ENCODE data around the gene CACNA1F. TPM values are rescaled to one million over a fixed set of nuclear protein-coding genes. Genes with fewer than 3 reads are reported as not detected.

Gene CACNA1F
- total and polyA plus RNA-seq, 9 of the 15 experiments (the other 6 are each of a cell fraction or from before 2014, with no cell fraction given), result under 0.01 to 0.41 (median 0.03) TPM; not detected in 3

- WGBS (ENCODE audit: insufficient coverage, low coverage, missing lambda C conversion rate), result 49% methylated on average over 5 of the region's 5 CpGs
- peak overlapping the region; percentile 82 for H3K27ac ChIP-seq (ENCODE audit: extremely low read depth, low read depth, low read length)
- peak; percentile 23 for FAIRE-seq
Observed at GRCh38 chrX:49161632-49162031, 71.5 kb downstream of the CACNA1F start.

More at GRCh38 chrX:49161632-49162031, 71.5 kb downstream of the CACNA1F start:
- ATAC-seq (no peak), DNase-seq (ENCODE audit: extremely low read depth in 1 of 4, low spot score in 3 of 4) (peak in 1 of 4 experiments; percentile 34)
- H3K4me1 ChIP-seq (replicated peaks in 1 of 2; ENCODE audit: control insufficient read depth in 2 of 2, insufficient read depth in 2 of 2, low read length in 2 of 2), result peaks cover 24 to 54% of the 10 kb centered on the region in 2 experiments
- no peak for TF ChIP-seq SIX5 (IDR thresholded peaks at IDR 0.05; ENCODE audit: borderline replicate concordance in 1 of 2, insufficient read depth in 1 of 2, low read depth in 1 of 2, low read length in 2 of 2)
- TF ChIP-seq ZNF592 (IDR thresholded peaks at IDR 0.05), result 0 out of 2 replicates have a peak, but pooled peaks have one; percentile 49
- TF ChIP-seq NFXL1 (CRISPR knock-in tag; IDR thresholded peaks at IDR 0.05), result no peak
- no peak for TF ChIP-seq ID3 (CRISPR knock-in tag; IDR thresholded peaks at IDR 0.05)
- 0 out of 2 replicates have a peak, but pooled peaks have one; percentile 39 for TF ChIP-seq ID3 (tag; IDR thresholded peaks at IDR 0.05)
- TF ChIP-seq DPF2 (IDR thresholded peaks at IDR 0.05), result 0 out of 2 replicates have a peak, but pooled peaks have one; percentile 12
- no peak for TF ChIP-seq NR2C1 (IDR thresholded peaks at IDR 0.05)
- TF ChIP-seq NR2C1 (tag; IDR thresholded peaks at IDR 0.05), result 0 out of 2 replicates have a peak, but pooled peaks have one; percentile 41
- 0 out of 2 replicates have a peak overlapping the region, but pooled peaks have one; percentile 10 for H3K4me3 ChIP-seq
- peak overlapping the region; percentile 60 to 68; a peak in 3 of 4 replicates for H3K9ac ChIP-seq (ENCODE audit: insufficient read depth in 1 of 2, low read depth in 2 of 2, low read length in 2 of 2)
- H4K20me1 ChIP-seq (replicated peaks; ENCODE audit: control insufficient read depth, insufficient read depth, low read length), result no peaks in the 10 kb centered on the region
- H3K27me3 ChIP-seq (ENCODE audit: control insufficient read depth in 2 of 2, insufficient read depth in 2 of 2, low read length in 2 of 2), result no peaks in the 10 kb centered on the region
- H3K9me1 ChIP-seq (ENCODE audit: control insufficient read depth, insufficient read depth, low read length), result no peaks in the 10 kb centered on the region
- H3K4me2 ChIP-seq (ENCODE audit: insufficient read depth, low read length), result peak overlapping the region; percentile 60
- intact Hi-C loops (cut with micrococcal nuclease), result no loop called here
- in situ Hi-C loops (cut with MboI), result no loop called here
- H3K79me2 ChIP-seq (ENCODE audit: control insufficient read depth, insufficient read depth, low read length), result peaks cover 8% of the 10 kb centered on the region; the same call in 1 of the 3 replicates
- no peaks in the 10 kb centered on the region for H3K36me3 ChIP-seq (ENCODE audit: control insufficient read depth, insufficient read depth, low read length)
- ChIA-PET POLR2A (interaction anchor here (0.5 to 1.1 kb wide), 2 partner anchors 41 to 107 kb away, joined by 3 read pairs; no protein-coding TSS in a partner anchor), CTCF (ENCODE audit: low intra/inter-chr PET ratio) (no interaction called here)
- H3K9me3 ChIP-seq (replicated peaks; ENCODE audit: control insufficient read depth, insufficient read depth, low read depth, low read length), result no peaks in the 10 kb centered on the region
- BruUV-seq (replicated peaks), result no TSS peak
- peak overlapping the region; percentile 86 for H2AFZ ChIP-seq (ENCODE audit: low read depth, low read length)
